H1 (cell line): Measurements from ENCODE around the gene ALDH1L2. TPM values are rescaled to one million over a fixed set of nuclear protein-coding genes. Genes with fewer than 3 reads are reported as not detected.
A peak's percentile ranks its signal among the peaks of the same experiment; 100 is the strongest.

ENCODE experiments used
- CTCF ChIA-PET: fragments of 300-600 bp; sonication (Branson Sonifier 250); formaldehyde crosslinking; loops from one replicate; lab custom pipeline; 2021; ENCODE audit not compliant: partially characterized antibody; lab: Charles Lee
- POLR2A ChIA-PET: fragments of 300-600 bp; sonication (Branson Sonifier 250); formaldehyde crosslinking; loops from one replicate; lab custom pipeline; 2021; ENCODE audit warnings: inconsistent platforms; ENCODE audit not compliant: partially characterized antibody; lab: Charles Lee
- DNase-seq, 2 experiments: peaks; one replicate each; pipeline versions ENCODE4 v3.0.0 to v3.0.0-alpha.2; 2010 to 2022; ENCODE audit warnings: low spot score in 2 of 2, low read depth in 1 of 2, mixed read lengths in 1 of 2
- FAIRE-seq: peaks from 2 replicates; lab custom pipeline; 2011; peaks lifted over from hg19 to GRCh38; lab: Jason Lieb, UNC
- H2AFZ ChIP-seq: 2 replicates; pipeline ENCODE4 v1.8.1; 2012; ENCODE audit warnings: low read length, inconsistent platforms
- H2AK5ac ChIP-seq: 2 replicates; pipeline ENCODE4 v1.6.1; 2013; ENCODE audit warnings: low read depth, low read length
- H2BK120ac ChIP-seq: replicated peaks from 2 replicates; pipeline ENCODE3; 2013; ENCODE audit warnings: low read depth, low read length, inconsistent platforms
- H2BK12ac ChIP-seq: 2 replicates; pipeline ENCODE4 v1.6.1; 2013; ENCODE audit warnings: low read depth, low read length
- H2BK15ac ChIP-seq: 2 replicates; pipeline ENCODE4 v1.6.1; 2013; ENCODE audit warnings: low read length
- H2BK20ac ChIP-seq: 2 replicates; pipeline ENCODE4 v1.6.1; 2013; ENCODE audit warnings: low read length
- H2BK5ac ChIP-seq: 2 replicates; pipeline ENCODE4 v1.6.1; 2013; ENCODE audit warnings: low read depth, low read length
- H3K14ac ChIP-seq: 2 replicates; pipeline ENCODE4 v1.6.1; 2013; ENCODE audit warnings: inconsistent platforms; ENCODE audit not compliant: insufficient read length
- H3K18ac ChIP-seq: 2 replicates; pipeline ENCODE4 v1.6.1; 2013; ENCODE audit warnings: low read length; ENCODE audit errors: extremely low read depth
- H3K23ac ChIP-seq: 2 replicates; pipeline ENCODE4 v1.6.1; 2013; ENCODE audit warnings: inconsistent platforms; ENCODE audit not compliant: insufficient read length
- H3K23me2 ChIP-seq: 2 replicates; pipeline ENCODE4 v1.6.1; 2013; ENCODE audit warnings: low read depth, low read length
- H3K27ac ChIP-seq: 2 replicates; pipeline ENCODE4 v1.6.1; 2011; ENCODE audit warnings: low read depth, low read length, inconsistent platforms
- H3K27me3 ChIP-seq, 4 experiments: replicated peaks in 1 of 4; 1 replicate in 1 of 4; 2 replicates in 3 of 4; pipeline versions ENCODE4 v1.6.1 to v1.8.1; 2011 to 2013; ENCODE audit warnings: low read length in 3 of 4, mild to moderate bottlenecking in 3 of 4, inconsistent platforms in 2 of 4, mixed read lengths in 2 of 4, moderate library complexity in 1 of 4; ENCODE audit not compliant: control insufficient read depth in 3 of 4, insufficient read depth in 3 of 4; ENCODE audit errors: extremely low read depth in 1 of 4
- H3K36me3 ChIP-seq, 4 experiments: 2 replicates each; pipeline versions ENCODE4 v1.6.1 to v1.8.1; 2011 to 2013; ENCODE audit warnings: mild to moderate bottlenecking in 4 of 4, low read length in 3 of 4, moderate library complexity in 2 of 4, control low read depth in 1 of 4, inconsistent platforms in 1 of 4; ENCODE audit not compliant: insufficient read depth in 4 of 4, control insufficient read depth in 2 of 4
- H3K4ac ChIP-seq: replicated peaks from 2 replicates; pipeline ENCODE3; 2013; ENCODE audit warnings: low read length, low read depth, mixed read lengths, inconsistent platforms; ENCODE audit not compliant: insufficient read length
- H3K4me1 ChIP-seq, 4 experiments: replicated peaks in 1 of 4; 1 replicate in 1 of 4; 2 replicates in 3 of 4; pipeline versions ENCODE4 v1.6.1 to v1.8.1; 2011 to 2013; ENCODE audit warnings: low read length in 3 of 4, inconsistent platforms in 2 of 4, mixed read lengths in 1 of 4; ENCODE audit not compliant: insufficient read depth in 4 of 4, control insufficient read depth in 3 of 4
- H3K4me2 ChIP-seq, 2 experiments: 2 replicates each; pipeline versions ENCODE4 v1.6.1 to v1.8.1; 2011 to 2013; ENCODE audit warnings: low read depth in 2 of 2, low read length in 2 of 2, control low read depth in 1 of 2, inconsistent platforms in 1 of 2, mild to moderate bottlenecking in 1 of 2; ENCODE audit not compliant: insufficient read depth in 1 of 2
- H3K4me3 ChIP-seq, 4 experiments: fragments of 200-600, 300-600 bp in 1 of 4; sonication (generic), shearing (Covaris generic), sonication (Bioruptor Twin) in 1 of 4; 2 replicates each; pipeline versions ENCODE4 v1.5.1 to v1.8.1; 2011 to 2016; ENCODE audit warnings: low read length in 4 of 4, low read depth in 3 of 4, control low read depth in 2 of 4, inconsistent platforms in 2 of 4, mild to moderate bottlenecking in 2 of 4, mixed read lengths in 1 of 4, moderate library complexity in 1 of 4; ENCODE audit not compliant: insufficient read depth in 2 of 4; ENCODE audit errors: extremely low read depth in 1 of 4
- H3K56ac ChIP-seq: replicated peaks from 2 replicates; pipeline ENCODE3; 2013; ENCODE audit warnings: low read depth, mild to moderate bottlenecking, mixed read lengths, low read length, inconsistent platforms; ENCODE audit not compliant: insufficient read length
- H3K79me1 ChIP-seq: 2 replicates; pipeline ENCODE4 v1.6.1; 2013; ENCODE audit warnings: low read depth, low read length, control low read depth
- H3K79me2 ChIP-seq, 2 experiments: 2 replicates each; pipeline versions ENCODE4 v1.6.1 to v1.8.1; 2012 to 2013; ENCODE audit warnings: low read length in 2 of 2, mild to moderate bottlenecking in 2 of 2, inconsistent platforms in 1 of 2; ENCODE audit not compliant: insufficient read depth in 2 of 2, control insufficient read depth in 1 of 2
- H3K9ac ChIP-seq, 4 experiments: replicated peaks in 1 of 4; 1 replicate in 1 of 4; 2 replicates in 3 of 4; pipeline versions ENCODE4 v1.6.1 to v1.8.1; 2011 to 2013; ENCODE audit warnings: low read depth in 3 of 4, low read length in 3 of 4, control low read depth in 2 of 4, mild to moderate bottlenecking in 2 of 4, moderate library complexity in 2 of 4, inconsistent platforms in 1 of 4; ENCODE audit errors: extremely low read depth in 1 of 4
- H3K9me3 ChIP-seq, 2 experiments: 2 replicates each; pipeline versions ENCODE4 v1.6.1 to v1.8.1; 2012 to 2013; ENCODE audit warnings: mild to moderate bottlenecking in 2 of 2, moderate library complexity in 2 of 2, control low read depth in 1 of 2, inconsistent platforms in 1 of 2, low read depth in 1 of 2, low read length in 1 of 2, mixed read lengths in 1 of 2; ENCODE audit not compliant: insufficient read depth in 2 of 2
- H4K20me1 ChIP-seq, 2 experiments: replicated peaks in 1 of 2; 2 replicates each; pipeline versions ENCODE3 to v1.8.1; 2011 to 2013; ENCODE audit warnings: inconsistent platforms in 2 of 2, low read length in 2 of 2, mild to moderate bottlenecking in 1 of 2; ENCODE audit not compliant: insufficient read depth in 2 of 2, control insufficient read depth in 1 of 2
- H4K5ac ChIP-seq: 2 replicates; pipeline ENCODE4 v1.6.1; 2013; ENCODE audit warnings: low read length, low read depth, mixed read lengths, inconsistent platforms; ENCODE audit not compliant: insufficient read length
- H4K8ac ChIP-seq: 2 replicates; pipeline ENCODE4 v1.8.0; 2013; ENCODE audit warnings: mild to moderate bottlenecking, moderate library complexity, low read length, inconsistent platforms; ENCODE audit not compliant: insufficient read depth; ENCODE audit errors: extremely low read depth
- H4K91ac ChIP-seq: replicated peaks from 2 replicates; pipeline ENCODE3; 2013; ENCODE audit warnings: low read length, mixed read lengths, inconsistent platforms; ENCODE audit not compliant: insufficient read length
- ATF3 ChIP-seq: IDR thresholded peaks from 2 replicates; pipeline ENCODE4 v1.6.1; 2011; ENCODE audit warnings: low read depth, mild to moderate bottlenecking, low read length; ENCODE audit not compliant: insufficient read depth
- CREB1 ChIP-seq: IDR thresholded peaks from 2 replicates; pipeline ENCODE4 v1.6.1; 2012; ENCODE audit warnings: inconsistent platforms
- CTCF ChIP-seq, 3 experiments: IDR thresholded peaks; 1 replicate in 2 of 3; 2 replicates in 1 of 3; pipeline versions ENCODE4 v1.5.1 to v1.6.1; 2011; ENCODE audit warnings: low read length in 3 of 3, mild to moderate bottlenecking in 3 of 3, inconsistent platforms in 2 of 3, low read depth in 1 of 3, moderate library complexity in 1 of 3; ENCODE audit not compliant: insufficient read depth in 1 of 3; ENCODE audit errors: control extremely low read depth in 1 of 3
- KDM5A ChIP-seq: fragments of 200-600 bp; IDR thresholded peaks from 2 replicates; pipeline ENCODE4 v1.7.1; 2012; ENCODE audit warnings: mild to moderate bottlenecking, low read length, inconsistent platforms, mixed read lengths
- NANOG ChIP-seq: IDR thresholded peaks from 2 replicates; pipeline ENCODE4 v1.6.1; 2011; ENCODE audit warnings: low read length, low read depth, mild to moderate bottlenecking, inconsistent platforms; ENCODE audit not compliant: insufficient read depth, poor library complexity, severe bottlenecking
- PHF8 ChIP-seq: fragments of 200-600 bp; sonication (generic); conservative IDR thresholded peaks from 2 replicates; pipeline ENCODE4 v1.7.1; 2012; ENCODE audit warnings: low read depth, mild to moderate bottlenecking, inconsistent platforms, low read length, moderate library complexity
- RBBP5 ChIP-seq: IDR thresholded peaks from 2 replicates; pipeline ENCODE4 v1.7.1; 2012; ENCODE audit warnings: low read depth, mild to moderate bottlenecking, inconsistent platforms, low read length, moderate library complexity, borderline replicate concordance
- SP1 ChIP-seq: IDR thresholded peaks from 2 replicates; pipeline ENCODE4 v1.6.1; 2011; ENCODE audit warnings: low read depth, low read length
- WGBS, 2 experiments: shearing (Covaris generic) in 1 of 2; methylation state at CpG; one replicate each; pipeline versions ENCODE4 v1.1.6 to v1.1.7; 2013 to 2015; ENCODE audit warnings: low lambda C conversion rate in 2 of 2, mixed read lengths in 2 of 2, inconsistent platforms in 1 of 2, low coverage in 1 of 2, missing lambda C conversion rate in 1 of 2; ENCODE audit not compliant: insufficient replicate concordance in 2 of 2, insufficient coverage in 1 of 2, insufficient read length in 1 of 2; ENCODE audit errors: extremely low coverage in 1 of 2, missing lambda C conversion rate in 1 of 2; 5-methylcytosine and 5-hydroxymethylcytosine counted together
- polyA plus RNA-seq, 7 experiments: library from polyadenylated mRNA; depleted of rRNA in 3 of 7; stranded (reverse) in 5 of 7; unstranded in 2 of 7; fragments of >200 nt in 5 of 7; fragments of 200-250 nt in 2 of 7; gene quantifications; 1 replicate in 5 of 7; 2 replicates in 1 of 7; 4 replicates in 1 of 7; pipeline versions ENCODE4 v1.2.1 to v1.2.3, GENCODE V29; 2011 to 2013; ENCODE audit warnings: missing spikeins in 2 of 7, mixed read lengths in 2 of 7
- total RNA-seq: library from RNA; stranded (reverse); fragmentation: NEBNext Ultra II Directional; extraction: Animal tissue kit (Norgen Biotek cat#: 25700); gene quantifications from 2 replicates; pipeline ENCODE4 v1.2.1, GENCODE V29; 2021

ALDH1L2 gene
- total and polyA plus RNA-seq, 2 of the 8 experiments (the other 6 are each of a cell fraction or from before 2014, with no cell fraction given), result 3.7 to 7.2 TPM

- Histone ChIP-seq H3K23me2 (peaks cover 11% of the 10 kb centered on the region), H4K8ac (peak overlapping the region; percentile 22; the same call in 1 of the 2 replicates), H2BK5ac (no peak overlapping the region), H2BK120ac (no peak overlapping the region), H4K91ac (peak overlapping the region; percentile 31), H3K27ac (no peak overlapping the region), H3K14ac (no peak overlapping the region), H3K9ac (peak overlapping the region in 3 of 4 experiments; percentile 25 to 62 (median 34); a peak in 4 of 7 replicates), H3K56ac (no peak overlapping the region), H3K79me1 (no peaks in the 10 kb centered on the region), H4K20me1 (no peaks in the 10 kb centered on the region), H3K27me3 (peaks cover 0 to 4% (median 2%) of the 10 kb centered on the region in 4 experiments; a peak in 3 of 7 replicates), H3K4me1 (peaks cover 4 to 9% (median 5%) of the 10 kb centered on the region in 4 experiments; a peak in 6 of 7 replicates), H3K9me3 (no peaks in the 10 kb centered on the region), H2AK5ac (no peak overlapping the region), H2BK15ac (peak overlapping the region; percentile 14; the same call in 1 of the 2 replicates), H2BK12ac (peak overlapping the region; percentile 94), H4K5ac (no peak overlapping the region), H3K79me2 (no peaks in the 10 kb centered on the region), H3K4ac (no peak overlapping the region), H3K36me3 (no peaks in the 10 kb centered on the region), H3K4me3 (peak overlapping the region; percentile 51 to 73 (median 63)), H2BK20ac (no peak overlapping the region), H3K18ac (peak overlapping the region; percentile 55; the same call in 1 of the 2 replicates), H3K4me2 (peak overlapping the region; percentile 86 to 100), H2AFZ (peak overlapping the region; percentile 94), H3K23ac (no peak overlapping the region)
- DNase-seq, result peak in 1 of 2 experiments; percentile 50
- CTCF ChIA-PET, result interaction anchor here (0.6 to 2.7 kb wide), 5 partner anchors 29 to 867 kb away, joined by 3 to 8 read pairs (median 3); no protein-coding TSS in a partner anchor
- FAIRE-seq, result no peak
- POLR2A ChIA-PET, result interaction anchor here (0.6 to 2.0 kb wide), 13 partner anchors 9 to 946 kb away, joined by 3 to 18 read pairs (median 4); partner anchors contain the start of genes NFYB and WASHC4
- 18% methylated on average over 17 of the region's 18 CpGs; no CpG with 5 or more reads in 1 of the 2 experiments for WGBS, 2 experiments
- TF ChIP-seq CTCF (IDR thresholded peaks at IDR 0.05; ENCODE audit: control extremely low read depth in 1 of 3, insufficient read depth in 1 of 3, low read depth in 1 of 3, low read length in 3 of 3), result no peak
- no peak for TF ChIP-seq SP1
- no peak for TF ChIP-seq ATF3
- TF ChIP-seq CREB1, result no peak
- TF ChIP-seq NANOG, result no peak
- TF ChIP-seq PHF8, result 0 out of 2 replicates have a peak, but pooled peaks have one; percentile 4
- no peak for TF ChIP-seq KDM5A
- no peak for TF ChIP-seq RBBP5
Measured at GRCh38 chr12:105083551-105084105, 630 bp downstream of the ALDH1L2 start.
